HL-60 (cell line): ENCODE measurements around the gene ENDOG.

Experiments used
- CTCF ChIP-seq: IDR thresholded peaks from one replicate; pipeline ENCODE4 v1.5.1; 2011; ENCODE audit warnings: low read length, control low read depth, inconsistent platforms; ENCODE audit not compliant: insufficient read depth
- SPI1 ChIP-seq: IDR thresholded peaks from 2 replicates; pipeline ENCODE4 v1.6.1; 2012; ENCODE audit warnings: low read depth, mild to moderate bottlenecking, borderline replicate concordance

GRCh38 chr9:128792978-128793686, 25.2 kb upstream of the ENDOG start:
- TF ChIP-seq CTCF (no peak), SPI1 (no peak)
